Measurements from ENCODE around the gene FMN1.
A peak's percentile ranks its signal among the peaks of the same experiment; 100 is the strongest.

The FMN1 gene

DNA sequence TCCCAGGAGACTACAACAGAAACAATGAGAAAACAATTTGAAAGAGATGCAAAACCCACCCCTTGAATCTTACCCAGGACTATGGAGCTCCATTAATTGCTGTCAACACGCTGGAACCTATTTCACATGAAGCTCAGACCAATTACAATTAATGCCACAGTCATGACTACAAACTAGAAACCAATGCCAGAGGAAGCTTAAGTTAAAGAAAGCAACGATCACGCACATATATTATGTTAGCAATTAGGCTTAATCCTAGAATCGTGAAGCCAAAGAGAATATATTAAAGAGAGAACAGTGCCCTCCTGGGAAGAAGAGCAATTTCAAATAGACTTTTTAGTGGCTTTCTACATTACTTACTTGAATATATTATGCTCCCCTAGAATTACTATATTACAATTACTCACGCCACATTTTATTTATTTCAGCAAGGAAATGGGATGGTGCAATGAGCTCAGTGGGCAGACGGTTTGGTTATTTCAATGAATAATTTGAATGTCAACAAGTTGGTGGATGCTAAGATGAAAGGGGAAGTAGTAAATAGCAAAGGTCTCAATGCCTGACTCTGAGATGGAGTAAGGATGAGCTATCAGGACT, 351.2 kb downstream of the FMN1 start:
- peak; percentile 82 for DNase-seq

DNA sequence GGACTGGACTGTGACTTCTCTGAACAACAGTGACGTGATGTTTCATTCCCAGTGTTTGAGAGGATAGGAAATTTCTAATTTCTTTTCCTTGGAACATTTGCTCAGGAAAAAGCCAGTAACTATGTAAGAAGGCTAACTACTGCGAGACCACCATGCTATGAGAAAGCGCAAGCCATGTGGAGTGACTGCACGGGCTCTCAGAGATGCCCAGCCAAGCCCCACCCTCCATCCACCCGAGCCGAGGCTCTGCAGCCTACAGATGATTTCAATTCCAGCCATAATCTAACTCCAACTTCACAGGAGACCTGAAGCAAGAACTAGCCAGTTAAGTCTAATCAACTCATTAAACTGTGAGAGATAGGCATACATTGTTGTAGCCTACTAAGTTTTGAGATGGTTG, 352.4 kb downstream of the FMN1 start:
- no peak for DNase-seq

- DNase-seq, result no peak
These were observed 353.8 kb downstream of the FMN1 start for GRCh38 chr15:32840507-32841245.

DNA sequence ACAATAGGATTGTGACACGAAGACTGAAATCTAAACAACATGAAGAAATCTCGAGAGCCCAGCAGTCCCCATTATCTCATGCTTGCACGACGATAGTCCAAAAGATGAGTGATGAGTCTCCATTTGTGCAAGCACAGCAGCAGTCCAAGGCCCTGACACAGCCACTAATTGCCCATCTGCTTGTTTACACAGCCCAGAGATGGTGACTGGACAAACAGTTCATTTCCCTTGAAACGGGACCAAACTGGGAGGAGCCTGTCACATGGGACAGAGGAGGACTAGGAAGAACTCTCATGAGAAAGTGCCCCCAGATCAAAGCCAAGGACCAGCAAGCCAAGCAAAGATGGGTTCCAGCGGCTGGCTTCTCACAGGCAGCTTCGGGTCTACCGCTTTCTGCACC, 355.7 kb downstream of the FMN1 start:
- DNase-seq, result no peak

DNA sequence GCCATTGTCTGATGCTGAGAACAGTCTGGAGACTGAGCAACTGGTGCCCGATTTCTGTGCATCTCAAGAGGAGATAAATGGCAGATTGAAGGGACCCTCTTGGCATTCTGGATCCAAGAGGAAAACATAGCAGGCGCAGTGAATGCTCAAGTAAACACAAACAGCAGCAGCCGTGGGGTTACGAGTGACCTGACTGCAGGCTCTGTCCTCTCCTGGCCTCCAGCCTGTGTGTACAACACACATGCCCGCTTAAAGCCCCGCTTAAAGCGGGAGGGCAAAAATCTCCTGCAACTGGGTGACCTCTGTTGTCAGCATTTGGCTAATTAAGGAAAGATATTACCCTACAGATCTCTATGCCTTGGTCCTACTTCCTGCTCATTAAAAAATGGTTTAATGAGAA, 356.2 kb downstream of the FMN1 start:
- no peak for DNase-seq

DNA sequence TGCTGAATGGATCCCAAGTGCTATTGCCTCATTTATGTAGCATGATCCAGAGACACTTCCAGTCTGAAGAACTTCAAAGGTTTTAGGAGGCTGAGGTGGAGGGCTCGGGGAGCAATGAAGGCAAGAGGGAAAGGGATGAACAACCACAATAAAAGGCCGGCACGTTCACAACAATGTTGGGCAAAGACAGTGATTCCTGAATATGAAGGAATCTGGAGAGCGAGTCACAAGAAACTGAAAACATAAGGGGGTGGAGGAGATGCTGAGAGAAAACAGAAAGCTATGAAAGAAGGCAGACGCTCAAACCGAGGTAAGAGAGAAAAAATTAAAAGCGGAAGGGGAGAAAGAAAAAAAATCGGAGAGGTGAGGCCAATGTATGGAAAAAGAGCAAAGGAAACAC, 356.6 kb downstream of the FMN1 start:
- no peak for DNase-seq

GRCh38 chr15:32834156-32834555, 360.4 kb downstream of the FMN1 start:
- DNase-seq, result peak; percentile 73

DNA sequence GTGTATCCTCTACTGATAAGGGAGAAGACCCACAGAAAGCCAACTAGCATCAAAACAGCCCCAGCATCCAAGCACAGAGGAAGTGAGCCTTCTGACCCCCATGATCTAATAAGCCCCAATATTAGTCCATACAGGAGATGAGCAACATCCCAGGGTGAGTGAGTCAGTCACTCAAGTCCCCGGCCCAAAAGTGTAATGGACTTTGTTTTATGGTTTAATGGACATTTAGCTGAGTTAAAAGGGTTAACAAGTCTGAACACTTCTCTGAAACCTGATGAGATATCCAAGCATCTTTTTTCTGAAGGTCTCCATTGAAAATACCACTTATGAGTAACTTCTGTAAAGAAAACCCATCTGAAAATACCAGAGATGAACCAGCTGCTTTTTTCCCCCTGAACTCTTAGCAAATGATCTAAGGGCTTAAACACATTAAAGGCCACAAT, 361.1 kb downstream of the FMN1 start:
- peak; percentile 70 for DNase-seq

GRCh38 chr15:32831485-32831884, 363.0 kb downstream of the FMN1 start:
- DNase-seq, result no peak

DNA sequence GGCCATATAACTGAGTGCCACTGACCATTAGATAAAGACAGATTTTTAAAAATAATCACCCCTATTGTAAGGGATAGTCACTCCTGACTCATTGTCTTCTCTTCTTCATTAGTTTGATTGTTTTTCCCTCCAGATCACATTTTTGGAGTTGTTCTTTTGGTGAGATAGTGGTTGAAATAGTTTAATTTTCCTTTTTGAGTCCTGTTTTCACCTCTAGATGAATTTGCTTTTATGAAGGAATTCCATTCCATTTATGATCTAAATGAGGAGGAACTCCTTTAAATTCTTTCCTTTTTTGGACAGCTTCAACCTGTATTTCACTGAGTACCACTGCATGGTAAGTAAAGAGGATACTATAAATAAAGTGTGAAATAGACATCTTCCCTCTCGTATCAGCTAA, 364.3 kb downstream of the FMN1 start:
- DNase-seq, result no peak

GRCh38 chr15:32829436-32829835, 365.1 kb downstream of the FMN1 start:
- no peak for DNase-seq

- no peak for DNase-seq
These were observed 365.9 kb downstream of the FMN1 start for GRCh38 chr15:32828507-32829186.

- DNase-seq, result no peak
These were observed 367.8 kb downstream of the FMN1 start for GRCh38 chr15:32826685-32827084.

GRCh38 chr15:32825219-32825618, 369.3 kb downstream of the FMN1 start:
- DNase-seq, result no peak

GRCh38 chr15:32824777-32825176, 369.7 kb downstream of the FMN1 start:
- DNase-seq, result no peak

- no peak for DNase-seq
These were observed 370.8 kb downstream of the FMN1 start for GRCh38 chr15:32823750-32824149.

- DNase-seq, result no peak
These were observed 371.8 kb downstream of the FMN1 start for GRCh38 chr15:32822739-32823138.

DNA sequence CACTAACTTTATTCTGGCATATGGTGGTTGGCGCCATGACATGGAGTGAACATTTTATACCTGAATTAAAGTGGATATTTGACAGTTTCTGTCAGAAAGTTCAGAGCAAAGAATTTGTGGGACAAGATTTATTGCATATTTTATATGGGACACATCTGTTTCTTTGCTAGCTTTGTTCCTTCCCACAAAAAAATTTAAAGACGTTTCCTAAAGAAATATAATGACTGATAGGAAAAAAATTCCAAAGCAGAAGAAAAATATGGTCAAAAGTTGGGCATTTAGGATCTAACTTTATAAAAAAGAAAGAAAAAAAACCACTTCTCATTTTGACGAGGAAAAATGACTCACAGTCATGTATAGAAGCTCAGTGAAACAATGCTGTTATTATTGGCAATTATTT, 375.1 kb downstream of the FMN1 start:
- DNase-seq, result peak; percentile 47

GRCh38 chr15:32818758-32819447, 375.6 kb downstream of the FMN1 start:
- DNase-seq, result peak; percentile 10

DNA sequence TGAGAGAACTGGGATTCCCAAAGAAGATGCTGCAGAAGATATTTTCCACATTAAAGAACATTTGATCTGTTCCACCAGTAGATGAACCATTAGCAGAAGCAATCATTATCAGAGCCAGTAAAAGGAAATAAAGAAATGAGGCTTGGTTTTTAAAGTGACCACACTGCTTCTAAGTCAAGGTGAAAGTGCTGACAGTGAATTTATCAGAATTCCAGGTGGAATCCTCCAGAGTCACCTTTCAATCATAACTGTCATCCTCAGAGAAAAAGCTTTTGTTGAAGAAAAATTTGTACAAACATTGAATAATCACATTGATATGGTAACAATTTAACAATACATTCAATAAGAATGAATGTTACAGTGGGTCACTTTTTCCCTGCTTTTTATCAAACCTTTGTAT, 376.9 kb downstream of the FMN1 start:
- DNase-seq, result no peak

GRCh38 chr15:32807331-32807730, 387.2 kb downstream of the FMN1 start:
- no peak for DNase-seq

DNA sequence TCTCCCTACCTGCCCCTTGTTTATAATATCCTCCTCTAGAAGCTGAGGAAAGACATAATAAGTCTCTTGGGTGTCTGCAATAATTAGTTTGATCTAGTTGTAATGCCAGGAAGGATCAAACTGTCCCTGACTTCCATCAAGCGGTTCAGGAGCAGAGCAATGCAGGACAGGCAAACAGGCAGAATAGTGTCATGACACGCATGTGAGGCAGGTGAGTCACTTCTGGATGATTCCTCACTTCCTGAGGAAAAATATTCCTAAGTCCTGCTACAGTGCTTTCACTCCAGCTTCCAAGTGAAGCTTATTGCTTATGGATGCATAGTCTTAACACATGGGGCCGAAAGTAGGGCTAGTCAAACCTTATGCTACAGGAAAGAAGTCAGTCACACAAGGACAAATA, 390.9 kb downstream of the FMN1 start:
- DNase-seq, result no peak

GRCh38 chr15:32802286-32802936, 392.1 kb downstream of the FMN1 start:
- DNase-seq, result no peak

All from suppressor macrophage treated with lipopolysaccharide for 4 hours (primary cell).